HG03280 (cell line): ENCODE results near the gene GPC6.
"Not testable (repeated sequence)": the region's sequence is repeated elsewhere in the genome, so short reads cannot be mapped to it uniquely, and the experiment has no call there.

ENCODE experiments used
- ATAC-seq: cut with Tn5 transposase; IDR thresholded peaks from one replicate; pipeline ENCODE4 v1.9.1; 2021; ENCODE audit warnings: mild to moderate bottlenecking, moderate library complexity; ENCODE audit not compliant: unreplicated experiment

The GPC6 gene

GRCh38 chr13:93422980-93423543 lies 196.5 kb downstream of the GPC6 start:
- no peak for ATAC-seq

GRCh38 chr13:93425411-93425810 lies 198.8 kb downstream of the GPC6 start:
- ATAC-seq = no peak

GRCh38 chr13:93430381-93430780 lies 203.8 kb downstream of the GPC6 start:
- ATAC-seq = no peak

GRCh38 chr13:93435651-93436050 lies 209.0 kb downstream of the GPC6 start:
- no peak for ATAC-seq

GRCh38 chr13:93437081-93437480 lies 210.5 kb downstream of the GPC6 start:
- no peak for ATAC-seq

- no peak for ATAC-seq
Observed at GRCh38 chr13:93446238-93446637, 219.6 kb downstream of the GPC6 start.

GRCh38 chr13:93450191-93450621 lies 223.6 kb downstream of the GPC6 start:
- ATAC-seq = no peak

- ATAC-seq = no peak
Observed at GRCh38 chr13:93450761-93451160, 224.2 kb downstream of the GPC6 start.

- ATAC-seq = not testable (repeated sequence)
Observed at GRCh38 chr13:93454676-93455235, 228.1 kb downstream of the GPC6 start.

- ATAC-seq = no peak
Observed at GRCh38 chr13:93455861-93456260, 229.3 kb downstream of the GPC6 start.

GRCh38 chr13:93460005-93460404 lies 233.4 kb downstream of the GPC6 start:
- no peak for ATAC-seq

GRCh38 chr13:93462151-93462550 lies 235.5 kb downstream of the GPC6 start:
- ATAC-seq = no peak

- ATAC-seq = no peak
Observed at GRCh38 chr13:93466502-93467036, 240.0 kb downstream of the GPC6 start.

GRCh38 chr13:93467175-93467574 lies 240.6 kb downstream of the GPC6 start:
- ATAC-seq = no peak

GRCh38 chr13:93468433-93468832 lies 241.8 kb downstream of the GPC6 start:
- ATAC-seq = no peak

- ATAC-seq = no peak
Observed at GRCh38 chr13:93472296-93472695, 245.7 kb downstream of the GPC6 start.

- ATAC-seq = no peak
Observed at GRCh38 chr13:93472814-93473296, 246.2 kb downstream of the GPC6 start.

- ATAC-seq = no peak
Observed at GRCh38 chr13:93473441-93474270, 247.0 kb downstream of the GPC6 start.

GRCh38 chr13:93476175-93476574 lies 249.6 kb downstream of the GPC6 start:
- no peak for ATAC-seq

- ATAC-seq = no peak
Observed at GRCh38 chr13:93477238-93477637, 250.6 kb downstream of the GPC6 start.

- ATAC-seq = no peak
Observed at GRCh38 chr13:93480553-93481106, 254.0 kb downstream of the GPC6 start.
